CD4-positive, alpha-beta T cell treated with Interleukin-15 for 4 hours (primary cell): ENCODE measurements around the gene PACRG.

Experiments used
- DNase-seq: peaks from one replicate; pipeline ENCODE4 v3.0.0-alpha.2; 2020; ENCODE audit warnings: low spot score

Gene PACRG

DNA sequence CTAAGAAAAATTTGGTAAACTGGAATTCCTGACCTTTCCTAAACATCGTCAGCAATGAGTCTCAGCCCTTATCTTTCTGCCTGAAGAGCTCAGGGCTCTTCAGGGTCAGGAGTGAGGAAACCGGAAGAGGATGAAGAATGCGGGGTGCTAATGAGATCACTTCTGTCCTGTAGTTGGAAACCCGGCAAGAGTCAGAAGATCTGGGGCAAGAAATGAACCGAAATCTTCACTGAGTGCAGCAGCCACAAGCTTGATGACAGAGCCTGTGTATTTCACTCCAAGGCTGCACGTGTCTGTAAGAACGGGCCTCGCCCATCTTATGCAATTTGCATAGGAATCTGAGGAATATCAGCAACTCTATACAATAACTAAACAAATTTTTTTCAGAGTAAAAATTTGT lies 626.3 kb downstream of the PACRG start:
- DNase-seq = no peak

DNA sequence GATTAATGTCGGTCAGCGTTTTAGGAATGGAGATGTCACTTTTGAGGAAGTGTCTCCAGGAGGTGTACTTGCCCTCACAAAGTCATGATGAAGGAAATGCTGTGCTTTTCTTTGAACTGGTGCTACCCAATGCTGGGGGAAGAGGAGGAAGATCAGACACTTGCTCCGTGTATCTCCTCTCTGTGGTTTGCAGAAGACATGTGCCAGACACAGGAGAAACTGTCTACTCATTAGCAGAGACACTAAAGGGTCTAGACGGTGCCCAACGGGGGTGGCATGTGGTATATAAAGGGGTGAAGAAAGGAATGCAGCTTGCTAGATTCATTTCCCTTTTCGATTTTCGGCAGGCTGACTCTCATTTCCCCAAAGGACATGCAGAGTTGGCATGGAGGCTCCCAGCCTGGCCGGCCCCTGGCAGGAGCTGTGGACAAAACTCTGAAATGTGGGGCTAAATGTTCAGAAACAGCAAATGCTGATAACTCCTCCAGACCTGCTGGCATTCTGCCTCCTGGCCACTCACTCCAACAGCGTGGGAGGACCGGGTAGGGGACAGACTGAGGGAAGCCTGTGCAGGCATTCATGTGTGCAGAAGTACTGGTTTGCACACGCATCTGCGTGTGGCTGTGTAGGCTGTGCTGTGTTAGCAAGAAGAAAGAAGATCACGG lies 627.1 kb downstream of the PACRG start:
- no peak for DNase-seq

DNA sequence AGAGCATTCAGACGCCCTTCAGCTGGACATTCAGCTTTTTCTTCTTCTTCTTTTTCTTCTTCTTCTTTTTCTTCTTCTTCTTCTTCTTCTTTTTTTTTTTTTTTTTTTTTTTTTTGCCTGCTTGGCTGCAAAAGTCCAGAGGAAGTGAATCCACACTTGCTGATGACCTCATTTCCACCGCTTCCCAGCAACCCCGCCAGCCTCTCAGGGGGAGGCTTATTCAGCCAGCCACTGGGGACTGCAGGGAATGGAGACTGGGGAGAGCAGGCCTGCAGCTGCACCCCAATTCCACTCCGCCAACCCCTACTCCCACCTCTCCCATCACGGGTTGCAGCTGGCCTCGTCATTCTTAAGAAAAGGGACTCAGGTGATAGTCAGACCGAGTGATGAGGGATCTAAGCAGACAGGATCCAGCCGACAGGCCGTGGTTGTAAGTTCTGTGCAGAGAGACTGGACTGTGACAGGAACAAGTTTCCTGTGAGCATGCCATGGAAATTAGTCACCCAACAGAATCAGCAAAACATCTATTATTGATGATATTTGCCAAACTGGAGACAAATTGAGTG lies 627.7 kb downstream of the PACRG start:
- no peak for DNase-seq

DNA sequence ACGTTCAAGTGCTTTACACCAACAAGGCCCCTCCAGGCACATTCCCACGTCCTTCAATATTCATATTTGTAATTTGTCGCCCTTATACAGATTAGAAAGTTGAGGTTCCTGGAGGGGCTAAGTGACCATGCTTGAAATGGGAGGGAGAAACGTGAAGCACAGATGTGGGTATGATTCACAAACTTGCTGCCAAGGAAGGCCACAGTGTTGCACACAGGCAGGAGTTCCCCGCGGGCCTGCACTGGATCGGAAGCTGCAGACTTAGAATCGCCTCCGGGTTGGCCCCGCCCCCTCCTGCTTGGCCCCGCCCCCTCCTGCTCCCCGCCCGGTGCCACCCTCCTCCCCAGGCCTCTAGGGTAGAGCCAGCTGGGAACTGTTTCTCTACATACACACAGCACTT lies 628.5 kb downstream of the PACRG start:
- no peak for DNase-seq

DNA sequence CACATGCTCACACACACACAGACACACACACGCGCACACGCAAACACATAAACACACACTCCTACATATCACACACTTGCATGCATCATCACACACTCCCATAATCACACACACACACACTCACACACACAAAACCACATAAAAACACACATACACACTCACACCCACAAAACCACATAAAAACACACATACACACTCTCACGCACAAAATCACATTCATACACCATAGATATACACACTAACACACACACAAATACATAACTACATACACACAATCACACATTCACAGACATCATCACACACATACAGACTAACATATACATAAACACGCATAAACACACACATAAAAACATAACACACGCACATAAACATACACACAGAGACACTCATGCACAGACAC lies 629.0 kb downstream of the PACRG start:
- no peak for DNase-seq

DNA sequence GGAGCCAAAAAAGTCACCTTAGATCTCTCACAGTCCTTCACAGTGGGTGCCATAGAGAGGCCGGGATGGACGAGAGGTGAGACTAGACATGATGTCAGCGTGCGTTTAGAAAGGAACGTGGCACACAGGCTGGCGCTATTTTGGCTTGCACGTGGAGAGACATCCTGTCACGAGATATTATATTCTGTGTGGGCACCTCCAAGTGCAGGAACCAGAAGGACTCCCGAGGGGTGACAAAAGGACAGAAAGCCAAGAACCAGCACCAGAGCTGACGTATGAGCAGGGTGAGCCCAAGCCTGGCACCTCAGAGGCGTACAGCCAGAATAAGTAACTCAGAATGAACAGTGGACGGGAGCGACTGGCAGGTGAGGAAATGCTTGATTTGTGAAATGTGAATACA lies 636.9 kb downstream of the PACRG start:
- no peak for DNase-seq
